OCI-LY7 (cell line): ENCODE results near the gene DLGAP1.

Experiments used
- EZH2phosphoT487 ChIP-seq: fragments of 200-600 bp; sonication (generic); IDR thresholded peaks from 2 replicates; pipeline ENCODE4 v1.6.1; 2018; ENCODE audit warnings: low read depth, borderline replicate concordance, mild to moderate bottlenecking, mixed run types, antibody characterized with exemption, low read length, moderate library complexity, mixed read lengths
- TF ChIP-seq, protein P1 (sequence below): fragments of 200-600 bp; sonication (generic); conservative IDR thresholded peaks from 2 replicates; pipeline ENCODE4 v1.5.1; 2014; ENCODE audit warnings: mild to moderate bottlenecking, antibody characterized with exemption, low read length, moderate library complexity, mixed read lengths

GRCh38 chr18:4256766-4257417, 198.2 kb downstream of the DLGAP1 start:
- TF ChIP-seq, protein P1, sequence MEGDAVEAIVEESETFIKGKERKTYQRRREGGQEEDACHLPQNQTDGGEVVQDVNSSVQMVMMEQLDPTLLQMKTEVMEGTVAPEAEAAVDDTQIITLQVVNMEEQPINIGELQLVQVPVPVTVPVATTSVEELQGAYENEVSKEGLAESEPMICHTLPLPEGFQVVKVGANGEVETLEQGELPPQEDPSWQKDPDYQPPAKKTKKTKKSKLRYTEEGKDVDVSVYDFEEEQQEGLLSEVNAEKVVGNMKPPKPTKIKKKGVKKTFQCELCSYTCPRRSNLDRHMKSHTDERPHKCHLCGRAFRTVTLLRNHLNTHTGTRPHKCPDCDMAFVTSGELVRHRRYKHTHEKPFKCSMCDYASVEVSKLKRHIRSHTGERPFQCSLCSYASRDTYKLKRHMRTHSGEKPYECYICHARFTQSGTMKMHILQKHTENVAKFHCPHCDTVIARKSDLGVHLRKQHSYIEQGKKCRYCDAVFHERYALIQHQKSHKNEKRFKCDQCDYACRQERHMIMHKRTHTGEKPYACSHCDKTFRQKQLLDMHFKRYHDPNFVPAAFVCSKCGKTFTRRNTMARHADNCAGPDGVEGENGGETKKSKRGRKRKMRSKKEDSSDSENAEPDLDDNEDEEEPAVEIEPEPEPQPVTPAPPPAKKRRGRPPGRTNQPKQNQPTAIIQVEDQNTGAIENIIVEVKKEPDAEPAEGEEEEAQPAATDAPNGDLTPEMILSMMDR: no peak
- TF ChIP-seq EZH2phosphoT487: no peak
